Activated CD4-positive, alpha-beta T cell treated with anti-CD3 and anti-CD28 coated beads, Interleukin-2, Interleukin-4, amounts not matched to agents 100 ng/mL and 50 ng/mL, durations not matched to agents 16 hours and 8 hours (primary cell): Measurements from ENCODE around the gene OSR1.
"Not testable (repeated sequence)": the region's sequence is repeated elsewhere in the genome, so short reads cannot be mapped to it uniquely, and the experiment has no call there.

ENCODE experiments used
- DNase-seq: peaks from one replicate; pipeline ENCODE4 v3.0.0-alpha.2; 2020; ENCODE audit warnings: low spot score

The OSR1 gene

DNA sequence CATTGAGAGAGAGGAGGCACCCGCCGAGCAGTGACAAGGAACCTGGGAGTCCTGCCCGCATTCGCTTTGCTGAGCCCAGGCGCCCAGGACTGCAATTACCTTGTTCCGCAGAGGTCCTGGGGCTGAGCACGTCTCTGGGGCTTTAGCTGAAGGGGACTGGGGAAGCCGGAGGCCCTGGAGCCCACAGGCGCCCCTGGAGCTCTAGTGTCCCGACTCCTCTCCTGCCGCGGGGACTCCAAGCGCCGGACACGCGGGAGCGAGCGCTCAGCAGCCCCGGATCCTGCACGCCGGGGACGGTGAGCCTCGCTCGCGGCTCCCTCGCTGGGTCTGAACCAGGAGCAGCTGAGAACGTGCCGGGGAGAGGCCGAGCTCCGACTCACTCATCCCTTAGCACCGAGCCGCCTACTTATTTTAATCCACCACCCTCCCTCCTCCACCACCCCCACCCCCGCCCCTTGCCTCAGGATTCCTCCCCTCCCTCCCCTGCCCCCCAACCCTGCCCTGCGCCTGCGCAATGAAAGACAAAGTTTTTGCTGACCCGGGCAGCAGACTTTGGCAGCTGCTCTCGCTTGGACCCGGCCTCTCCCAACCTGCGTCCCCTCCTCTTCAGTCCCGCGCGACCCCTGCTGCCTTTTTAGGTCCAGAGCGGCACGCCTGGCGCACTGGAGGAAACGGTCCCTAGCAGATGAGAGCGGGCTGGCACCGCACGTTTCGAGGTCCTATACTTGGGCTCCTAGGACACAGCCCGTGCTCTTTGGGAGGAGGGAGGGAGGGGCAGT lies at the start of gene OSR1:
TSS of gene OSR1 (minus strand) at position 382 of the 779 bp plus-strand sequence. CDS start 4,818 bp downstream, outside the sequence.
- no peak for DNase-seq

DNA sequence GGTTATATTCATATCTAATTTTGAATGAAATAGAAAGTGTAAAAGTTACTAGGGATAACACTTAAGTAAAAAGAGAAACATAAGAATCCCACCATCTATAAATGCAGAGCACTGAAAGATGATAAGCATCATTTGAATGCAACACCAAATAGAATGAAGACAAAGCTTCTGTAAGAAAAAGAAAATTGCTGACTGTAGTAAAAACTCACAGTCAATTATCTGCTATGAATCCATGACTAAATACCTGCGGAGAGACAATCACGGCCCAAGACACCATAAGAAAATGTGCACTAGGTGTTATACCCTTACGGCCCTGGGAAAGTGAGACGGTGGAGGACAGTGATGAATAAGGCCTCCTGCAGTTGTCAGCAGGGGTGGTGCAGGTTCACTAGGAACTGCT lies 45.4 kb upstream of the OSR1 start:
- DNase-seq: no peak

GRCh38 chr2:19392191-19392590 lies 33.8 kb upstream of the OSR1 start:
- DNase-seq: no peak

- DNase-seq: not testable (repeated sequence)
Measured at GRCh38 chr2:19389469-19389868, 31.0 kb upstream of the OSR1 start.

- DNase-seq: no peak
Measured at GRCh38 chr2:19380532-19380931, 22.1 kb upstream of the OSR1 start.

DNA sequence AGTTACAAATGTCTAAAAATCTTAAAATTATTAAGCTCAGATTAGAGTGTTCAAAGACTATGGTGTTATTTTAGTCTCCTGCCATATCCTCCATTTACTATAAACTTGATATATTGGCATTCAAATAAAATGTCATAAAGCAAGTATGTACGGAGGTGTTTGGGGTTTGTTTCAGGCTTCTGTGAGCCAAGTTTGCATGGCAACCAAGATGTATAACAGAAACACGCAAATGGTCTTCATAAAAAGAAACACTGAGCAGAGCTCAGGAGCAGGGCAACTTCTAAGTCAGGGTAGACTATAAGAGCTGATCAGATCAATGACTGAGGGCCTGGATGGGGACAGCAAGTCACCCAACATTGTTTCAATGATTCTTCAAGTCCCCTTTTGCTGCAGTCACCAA lies 20.5 kb upstream of the OSR1 start:
- DNase-seq: no peak

GRCh38 chr2:19377717-19378116 lies 19.3 kb upstream of the OSR1 start:
- DNase-seq: no peak

DNA sequence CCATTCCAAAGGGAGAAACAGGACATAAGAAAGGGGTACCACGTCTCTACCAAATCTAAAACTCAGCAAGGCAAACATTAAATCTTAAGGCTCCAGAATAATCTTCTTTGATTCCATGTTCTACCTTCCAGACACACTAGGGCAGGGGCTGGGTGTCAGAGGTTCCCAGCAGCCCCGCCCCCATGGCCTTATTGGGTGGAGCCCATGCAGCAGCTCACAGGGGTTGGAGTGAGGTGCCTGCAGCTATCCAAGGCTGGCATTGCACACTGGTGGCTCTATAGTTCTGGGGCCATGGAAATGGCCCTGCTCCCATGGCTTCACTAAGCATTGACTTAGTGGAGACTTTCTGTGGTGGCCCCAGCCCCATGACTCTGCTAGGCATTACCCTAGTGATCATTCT lies 14.9 kb upstream of the OSR1 start:
- no peak for DNase-seq

GRCh38 chr2:19371996-19372582 lies 13.7 kb upstream of the OSR1 start:
- no peak for DNase-seq

DNA sequence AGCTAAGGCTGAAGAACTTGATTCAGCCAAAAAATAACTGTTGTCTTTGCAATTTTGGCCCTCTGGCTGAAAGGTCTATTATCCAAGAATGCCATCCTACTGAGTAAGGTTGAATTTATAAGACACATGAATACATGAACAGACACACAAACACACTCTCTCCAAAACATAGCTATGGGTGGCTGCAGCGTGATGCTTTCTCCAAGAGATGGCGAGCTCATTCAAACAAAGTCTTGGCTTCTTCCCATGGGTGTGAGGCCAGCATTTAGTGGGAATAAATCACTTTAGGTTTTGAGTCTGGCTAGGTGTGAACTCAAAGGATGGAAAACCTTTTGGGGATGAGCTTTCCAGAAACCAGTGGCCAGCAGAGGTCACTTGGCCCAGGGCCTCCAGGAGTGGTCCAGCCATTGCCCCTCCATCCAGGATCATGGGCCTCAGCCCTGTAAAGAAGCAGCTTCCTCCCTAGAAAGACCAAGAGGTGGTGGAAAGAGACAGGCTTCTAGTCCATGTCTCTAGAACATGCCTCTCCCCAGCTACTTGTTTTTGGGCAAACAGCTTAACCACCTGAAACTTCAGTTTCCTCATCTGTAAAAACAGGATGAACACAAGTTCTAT lies 11.0 kb upstream of the OSR1 start:
- DNase-seq: no peak

DNA sequence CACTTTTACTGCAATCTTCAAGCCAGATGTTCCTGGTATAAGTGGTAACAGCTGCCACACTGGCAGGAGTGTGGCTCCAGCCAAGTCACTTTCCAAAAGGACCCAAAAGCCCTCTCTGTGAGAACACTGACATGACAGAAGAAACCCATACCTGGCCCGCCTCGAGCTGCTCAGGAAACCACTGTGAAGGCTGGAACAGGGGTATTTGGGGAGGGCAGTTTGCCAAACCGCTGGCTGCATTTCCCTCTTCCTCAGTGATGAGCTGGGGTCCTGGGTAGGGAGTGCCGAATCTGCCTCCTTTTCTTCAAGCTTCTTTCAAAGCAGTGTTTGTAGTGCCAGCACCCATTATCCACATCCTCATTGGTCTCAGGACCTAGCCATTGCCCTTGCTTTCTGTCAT lies 10.3 kb upstream of the OSR1 start:
- DNase-seq: no peak

DNA sequence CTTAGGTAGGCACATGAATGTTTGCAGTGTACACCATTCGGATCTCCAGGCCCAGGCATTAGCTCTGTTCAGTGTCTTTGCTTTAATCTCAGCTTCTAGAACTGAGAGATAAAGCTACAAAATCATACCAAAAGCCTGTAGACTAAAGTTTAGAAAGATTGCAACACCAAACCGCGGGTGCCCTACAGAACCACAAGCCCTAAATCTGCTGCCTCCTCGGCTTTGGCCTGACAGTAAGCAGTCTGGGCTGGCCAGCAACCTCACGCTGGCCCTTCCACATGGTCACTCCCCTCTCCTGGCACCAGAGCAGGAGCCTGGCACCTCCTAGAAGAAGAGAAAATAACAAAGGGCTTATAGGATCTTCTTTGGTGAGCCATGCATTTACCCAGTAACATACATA lies 8.9 kb upstream of the OSR1 start:
- DNase-seq: no peak

GRCh38 chr2:19365126-19365525 lies 6.7 kb upstream of the OSR1 start:
- no peak for DNase-seq

- DNase-seq: no peak
Measured at GRCh38 chr2:19364014-19364413, 5.6 kb upstream of the OSR1 start.

DNA sequence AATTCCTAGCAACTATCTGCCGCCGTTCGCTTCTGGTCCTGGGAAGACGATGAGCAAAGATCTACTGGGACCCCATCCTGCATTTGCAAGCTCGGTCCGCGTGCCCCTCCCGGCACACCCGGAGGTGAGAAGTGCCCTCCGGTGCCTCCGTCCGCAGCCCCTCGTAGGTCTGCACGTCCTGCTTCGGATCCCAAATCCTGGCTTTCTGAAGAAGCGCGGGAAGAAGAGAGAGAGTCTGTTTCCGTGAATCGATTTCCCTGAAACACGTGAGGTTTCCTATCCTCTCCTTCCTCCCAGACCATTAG lies 5.0 kb upstream of the OSR1 start:
- DNase-seq: no peak

- peak; percentile 39 for DNase-seq
Measured at GRCh38 chr2:19362755-19363473, 4.5 kb upstream of the OSR1 start.

DNA sequence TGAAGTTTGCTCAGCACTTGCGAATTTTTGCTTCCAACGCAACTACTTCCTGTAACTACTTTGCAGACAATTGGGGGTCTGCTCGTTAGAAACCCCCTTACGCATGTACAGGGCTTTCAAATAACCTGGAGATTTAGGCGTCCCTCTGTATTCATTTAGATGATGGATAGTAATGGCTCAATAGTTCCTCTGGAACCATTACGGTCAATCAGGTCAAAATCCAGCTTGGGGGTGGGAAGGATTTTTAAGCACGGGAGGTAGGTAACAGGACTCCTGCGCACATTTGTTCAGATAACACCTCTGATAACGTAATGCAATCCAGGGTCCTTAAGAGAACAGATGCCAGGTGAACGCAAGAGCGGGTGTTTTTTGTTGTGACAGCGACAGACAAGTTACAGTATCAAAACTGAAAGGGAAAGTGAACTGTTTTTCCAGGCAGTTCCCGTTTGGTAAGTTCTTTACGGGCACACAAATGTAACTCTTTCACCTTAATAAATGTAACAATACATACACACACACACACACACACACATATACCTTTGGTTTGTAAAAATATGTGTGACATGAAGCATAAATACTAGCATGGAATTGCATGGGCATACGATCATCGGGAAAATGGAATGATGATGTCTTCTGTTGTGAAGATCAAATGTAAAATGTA lies 3.8 kb upstream of the OSR1 start:
- no peak for DNase-seq

- DNase-seq: no peak
Measured at GRCh38 chr2:19361325-19361990, 3.0 kb upstream of the OSR1 start.

GRCh38 chr2:19360966-19361321 lies 2.5 kb upstream of the OSR1 start:
- no peak for DNase-seq

GRCh38 chr2:19360266-19360965 lies 2.0 kb upstream of the OSR1 start:
- DNase-seq: no peak

DNA sequence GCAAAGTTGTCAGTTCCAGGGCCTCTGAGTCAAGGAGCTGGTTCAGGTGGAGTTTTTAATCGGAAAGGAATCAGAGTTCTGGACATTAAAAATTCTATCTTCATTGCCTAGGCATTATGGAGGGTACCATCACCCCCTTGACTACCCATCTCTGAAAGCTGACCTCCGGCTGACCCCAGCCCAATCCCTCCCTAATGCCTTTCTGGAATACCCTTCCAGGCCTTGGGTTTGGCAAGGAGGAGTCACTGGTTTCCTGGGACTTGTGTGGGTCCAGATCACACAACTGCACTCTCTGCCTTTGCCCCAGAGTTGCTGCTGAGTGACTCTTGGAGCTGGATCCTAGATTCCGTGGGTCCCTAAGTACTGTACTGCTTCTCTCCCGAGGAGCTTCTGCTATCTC lies 1.0 kb upstream of the OSR1 start:
- no peak for DNase-seq

- no peak for DNase-seq
Measured at GRCh38 chr2:19359021-19359357, 566 bp upstream of the OSR1 start.
